Choroid plexus epithelial cell (primary cell): ENCODE measurements around the gene MYL3.
A peak's percentile ranks its signal among the peaks of the same experiment; 100 is the strongest.

Experiments used
- DNase-seq: peaks from one replicate; pipeline ENCODE4 v3.0.0-alpha.2; 2010; ENCODE audit warnings: low read depth
- H3K4me3 ChIP-seq: 2 replicates; pipeline ENCODE4 v1.5.1; 2011; ENCODE audit warnings: low read depth, mild to moderate bottlenecking, control low read depth, low read length, moderate library complexity
- CTCF ChIP-seq: conservative IDR thresholded peaks from 2 replicates; pipeline ENCODE4 v1.5.1; 2011; ENCODE audit warnings: low read depth, mild to moderate bottlenecking, control low read depth, inconsistent platforms, low read length, moderate library complexity

MYL3 gene

GRCh38 chr3:46848271-46849044 lies 14.8 kb downstream of the MYL3 start:
- peak; percentile 48 for DNase-seq
- peak; percentile 66 for TF ChIP-seq CTCF
- no peak overlapping the region for H3K4me3 ChIP-seq

- TF ChIP-seq CTCF: no peak
- DNase-seq: no peak
- H3K4me3 ChIP-seq: no peak overlapping the region
These were observed 15.5 kb downstream of the MYL3 start for GRCh38 chr3:46847744-46848143.

- no peak overlapping the region for H3K4me3 ChIP-seq
- DNase-seq: no peak
- no peak for TF ChIP-seq CTCF
These were observed 16.4 kb downstream of the MYL3 start for GRCh38 chr3:46846624-46847542.

GRCh38 chr3:46845860-46846623 lies 17.2 kb downstream of the MYL3 start:
- peak; percentile 43 for TF ChIP-seq CTCF
- DNase-seq: peak; percentile 70
- peak overlapping the region; percentile 55 for H3K4me3 ChIP-seq

- no peak for TF ChIP-seq CTCF
- H3K4me3 ChIP-seq: peak overlapping the region; percentile 55
- DNase-seq: peak; percentile 83
These were observed 17.8 kb downstream of the MYL3 start for GRCh38 chr3:46845397-46845859.

GRCh38 chr3:46844881-46845312 lies 18.3 kb downstream of the MYL3 start:
- DNase-seq: no peak
- H3K4me3 ChIP-seq: no peak overlapping the region
- no peak for TF ChIP-seq CTCF
